NCI-H345 treated with DMSO at 0.1 percent for 48 hours (cell line): Measurements from ENCODE around the gene TBL1XR1.
"Not testable (repeated sequence)": the region's sequence is repeated elsewhere in the genome, so short reads cannot be mapped to it uniquely, and the experiment has no call there.

Source experiments
- DNase-seq: peaks from one replicate; lab custom pipeline; 2025; ENCODE audit not compliant: unreplicated experiment; lab: John Stamatoyannopoulos, UW

The TBL1XR1 gene

DNA sequence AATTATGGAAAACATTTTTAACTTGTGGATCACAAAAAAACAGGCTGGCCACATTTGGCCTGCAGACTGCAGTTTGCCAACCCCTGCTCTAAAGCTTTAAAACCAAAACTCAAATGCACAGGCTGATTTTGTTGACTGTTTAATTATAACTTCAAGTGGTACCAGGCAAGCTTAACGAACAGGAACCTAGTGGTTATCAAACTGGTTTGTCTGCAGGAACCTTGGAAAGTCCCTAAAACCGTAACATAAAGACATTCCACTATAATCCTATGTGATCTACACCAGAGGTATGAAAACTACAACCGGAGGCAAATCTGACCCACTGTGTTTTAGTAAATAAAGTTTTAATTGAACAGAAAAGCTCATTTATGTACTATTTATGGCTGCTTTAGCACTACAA lies 52.4 kb downstream of the TBL1XR1 start:
- no peak for DNase-seq

DNA sequence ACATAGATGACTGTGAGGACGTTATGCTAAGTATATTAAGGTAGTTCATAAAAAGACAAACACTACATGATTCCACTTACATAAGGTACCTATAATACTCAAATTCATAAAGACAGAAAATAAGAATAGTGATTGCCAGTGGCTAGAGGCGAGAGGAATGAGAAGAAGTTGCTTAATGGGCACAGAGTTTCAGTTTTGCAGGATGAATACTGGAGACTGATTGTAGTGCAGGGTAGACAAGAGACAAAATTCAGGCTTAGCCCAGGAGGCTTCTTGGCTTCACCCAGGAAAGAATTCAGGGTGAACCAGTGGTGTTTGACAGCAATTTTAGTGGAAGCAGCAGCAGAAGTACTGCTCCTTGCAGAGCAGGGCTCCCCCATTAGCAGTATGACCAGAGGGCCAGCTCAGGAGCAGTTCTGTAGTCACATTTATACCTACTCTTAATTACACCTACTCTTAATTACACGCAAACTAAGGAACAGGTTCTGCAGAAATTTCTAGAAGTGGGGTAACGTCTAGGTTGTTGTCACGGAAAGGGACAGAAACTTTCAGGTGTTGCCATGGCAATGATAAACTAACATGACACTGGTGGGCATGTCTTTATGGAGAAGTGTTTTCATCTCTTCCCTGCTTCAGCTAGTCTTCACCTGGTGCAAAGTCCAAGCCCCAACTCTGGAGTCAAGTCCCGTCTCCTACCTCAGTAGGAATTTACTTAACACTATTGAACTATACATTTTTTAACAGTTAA lies 55.2 kb downstream of the TBL1XR1 start:
- DNase-seq: no peak

DNA sequence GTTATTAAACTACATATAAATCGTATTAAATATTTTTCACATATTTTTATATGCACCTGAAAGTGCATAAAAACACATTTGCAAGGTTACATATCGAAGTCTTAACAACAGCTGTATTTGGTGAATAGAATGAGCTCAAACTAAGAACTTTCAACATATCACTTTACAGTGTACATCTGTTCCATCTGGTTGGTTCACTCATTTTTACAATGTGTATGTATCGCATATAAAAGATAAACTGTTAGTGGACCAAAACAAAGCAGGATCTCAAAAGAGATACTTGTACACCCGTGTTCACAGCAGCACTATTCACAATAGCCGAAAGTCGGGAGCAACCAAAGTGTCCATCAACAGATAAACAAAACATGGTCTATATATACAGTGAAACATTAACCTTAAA lies 55.8 kb downstream of the TBL1XR1 start:
- no peak for DNase-seq

DNA sequence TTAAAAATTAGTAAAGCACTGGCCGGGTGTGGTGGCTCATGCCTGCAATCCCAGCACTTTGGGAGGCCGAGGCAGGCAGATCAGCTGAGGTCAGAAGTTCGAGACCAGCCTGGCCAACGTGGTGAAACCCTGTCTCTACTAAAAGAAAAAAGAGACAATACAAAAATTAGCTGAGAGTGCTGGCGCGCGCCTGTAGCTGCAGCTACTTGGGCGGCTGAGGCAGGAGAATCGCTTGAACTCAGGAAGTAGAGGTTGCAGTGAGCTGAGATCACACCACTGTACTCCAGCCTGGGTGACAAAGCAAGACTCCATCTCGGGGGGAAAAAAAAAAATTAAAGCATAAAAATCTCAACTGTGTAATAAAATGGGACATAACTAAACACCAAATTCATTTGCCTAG lies 58.1 kb downstream of the TBL1XR1 start:
- DNase-seq: not testable (repeated sequence)

DNA sequence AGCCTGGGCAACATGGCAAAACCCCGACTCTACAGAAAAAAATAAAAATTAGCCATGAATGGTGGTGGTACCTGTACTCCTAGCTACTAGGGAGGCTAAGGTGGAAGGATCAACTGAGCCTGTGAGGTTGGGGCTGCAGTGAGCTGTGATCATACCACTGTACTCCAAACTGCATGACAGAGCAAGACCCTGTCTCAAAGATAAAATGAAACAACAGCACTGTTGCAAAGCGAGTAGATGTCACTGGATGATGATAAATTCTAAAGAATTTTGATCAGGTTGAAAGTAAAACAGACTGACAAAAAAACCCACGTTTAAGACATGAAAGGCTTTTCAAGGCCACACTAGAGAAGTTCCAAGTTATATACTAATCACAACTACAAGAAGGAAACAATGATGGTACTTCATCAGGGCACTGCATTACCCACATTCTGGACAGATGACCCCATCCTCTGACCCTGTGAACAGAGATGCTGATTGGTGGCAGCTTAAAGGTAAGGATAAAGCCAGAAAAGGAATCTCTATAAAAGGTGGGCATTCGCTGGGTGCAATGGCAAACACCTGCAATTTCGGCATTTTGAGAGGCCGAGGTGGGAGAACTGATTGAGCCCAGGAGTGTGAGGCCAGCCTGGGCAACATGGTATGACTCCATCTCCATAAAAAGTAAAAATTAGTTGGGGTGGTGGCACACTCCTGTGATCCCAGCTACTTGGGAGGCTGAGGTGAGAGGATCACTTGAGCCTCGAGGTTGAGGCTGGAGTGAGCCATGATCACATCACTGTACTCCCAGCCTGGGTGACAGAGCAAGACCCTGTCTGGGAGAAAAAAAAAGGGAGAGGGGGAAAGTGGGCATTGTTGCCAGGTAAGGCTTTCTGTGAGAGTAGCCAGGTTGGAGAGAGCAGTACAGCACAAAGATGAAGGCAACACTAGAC lies 59.2 kb downstream of the TBL1XR1 start:
- DNase-seq: no peak

DNA sequence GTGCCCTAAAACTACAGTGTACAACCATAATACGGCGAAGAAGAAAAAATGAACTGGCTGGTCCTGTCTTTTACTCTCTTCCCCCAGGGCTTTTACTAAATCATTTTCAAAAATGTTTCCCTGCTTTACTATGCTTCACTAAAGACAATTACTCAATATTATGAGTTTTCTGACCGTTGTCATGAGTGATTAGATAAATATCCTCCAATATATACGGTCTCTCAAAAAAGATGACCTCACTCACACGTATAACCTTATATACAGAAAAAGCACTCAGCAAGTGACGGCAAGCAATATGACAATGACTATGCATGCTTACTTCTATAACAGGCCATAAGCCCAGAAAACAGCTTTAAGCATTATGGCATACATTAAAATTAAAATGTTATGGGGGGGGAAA lies 60.5 kb downstream of the TBL1XR1 start:
- no peak for DNase-seq

DNA sequence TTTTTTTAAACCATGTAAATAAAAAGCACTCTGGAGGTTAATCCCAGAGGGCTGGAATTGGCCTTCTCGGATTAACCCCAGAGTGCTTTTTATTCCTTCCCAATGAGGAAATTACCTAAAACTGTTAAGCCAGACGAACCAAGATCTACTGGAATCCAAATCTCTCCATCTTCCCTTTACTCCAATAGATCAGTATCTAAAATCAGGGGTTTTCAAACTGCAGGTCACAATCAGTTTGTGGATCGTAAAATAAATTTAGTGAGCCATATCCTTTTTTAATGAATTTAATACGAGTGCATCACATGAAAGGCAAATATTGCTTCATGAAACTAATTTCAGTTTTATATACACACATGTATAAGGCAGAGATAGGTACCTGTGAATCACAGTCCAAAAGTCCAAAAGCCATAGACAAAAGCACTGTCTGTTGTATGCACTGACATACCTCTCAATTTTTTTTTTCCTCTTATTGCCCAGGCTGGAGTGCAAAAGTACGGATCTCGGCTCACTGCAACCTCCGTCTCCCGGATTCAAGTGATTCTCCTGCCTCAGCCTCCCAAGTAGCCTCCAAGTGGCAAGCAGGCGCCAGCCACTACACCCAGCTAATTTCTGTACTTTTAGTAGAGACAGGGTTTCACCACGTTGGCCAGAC lies 61.3 kb downstream of the TBL1XR1 start:
- DNase-seq: no peak

DNA sequence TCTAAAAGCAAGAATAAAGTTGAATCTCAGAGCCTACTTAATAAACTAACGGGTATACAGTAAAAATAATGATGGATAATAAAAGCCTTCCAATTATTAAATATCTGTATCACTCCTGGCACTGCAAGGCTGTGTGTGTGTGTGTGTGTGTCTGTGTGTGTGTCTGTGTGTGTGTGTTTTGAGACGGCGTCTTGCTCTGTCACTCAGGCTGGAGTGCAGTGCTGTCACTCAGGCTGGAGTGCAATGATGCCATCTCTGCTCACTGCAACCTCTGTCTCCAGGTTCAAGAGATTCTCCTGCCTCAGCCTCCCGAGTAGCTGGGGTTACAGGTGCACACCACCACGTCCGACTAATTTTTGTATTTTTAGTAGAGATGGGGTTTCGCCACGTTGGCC lies 62.5 kb downstream of the TBL1XR1 start:
- no peak for DNase-seq

DNA sequence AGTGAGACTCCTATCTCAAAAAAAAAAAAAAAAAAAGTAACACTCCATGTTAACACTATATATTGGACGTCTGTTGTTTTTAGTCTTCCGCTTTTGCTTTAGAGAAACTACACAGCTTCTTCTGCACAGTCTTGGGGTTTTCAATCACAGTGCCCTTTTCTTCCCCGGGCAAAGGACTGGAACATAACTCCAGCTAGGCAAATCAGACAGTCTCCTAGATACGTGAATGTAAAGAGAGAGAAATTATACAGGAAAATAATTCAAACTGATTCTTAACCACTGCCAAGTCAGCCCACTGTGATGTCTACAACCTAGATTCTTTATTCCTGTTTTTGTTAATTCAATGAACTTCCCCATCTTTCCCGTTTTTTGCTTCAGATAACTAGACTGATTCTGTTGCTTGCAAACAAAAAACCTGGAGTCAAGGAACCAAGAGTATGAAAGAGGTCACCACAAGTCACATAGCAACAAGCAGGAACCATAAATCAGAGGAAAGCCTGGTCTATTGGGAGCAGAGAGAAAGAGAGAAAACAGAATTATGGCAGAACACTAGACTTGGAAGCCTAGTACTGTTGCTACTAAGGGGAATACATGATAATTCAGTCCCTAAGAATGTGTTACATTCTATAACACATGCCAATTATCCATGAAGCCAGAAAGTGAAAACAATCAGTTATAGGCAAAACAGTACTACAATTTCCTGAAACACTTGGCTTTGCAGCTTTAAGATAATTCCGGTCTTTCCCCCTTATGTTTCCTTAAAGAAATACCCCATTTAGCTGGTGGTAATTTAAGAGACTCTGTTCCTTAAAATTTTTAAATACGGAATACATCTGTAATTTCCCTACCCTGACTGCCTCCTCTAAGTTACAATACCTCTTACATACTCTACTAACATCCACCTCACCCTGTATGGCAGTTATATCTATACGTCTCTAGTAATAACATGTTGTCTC lies 63.1 kb downstream of the TBL1XR1 start:
- DNase-seq: no peak

DNA sequence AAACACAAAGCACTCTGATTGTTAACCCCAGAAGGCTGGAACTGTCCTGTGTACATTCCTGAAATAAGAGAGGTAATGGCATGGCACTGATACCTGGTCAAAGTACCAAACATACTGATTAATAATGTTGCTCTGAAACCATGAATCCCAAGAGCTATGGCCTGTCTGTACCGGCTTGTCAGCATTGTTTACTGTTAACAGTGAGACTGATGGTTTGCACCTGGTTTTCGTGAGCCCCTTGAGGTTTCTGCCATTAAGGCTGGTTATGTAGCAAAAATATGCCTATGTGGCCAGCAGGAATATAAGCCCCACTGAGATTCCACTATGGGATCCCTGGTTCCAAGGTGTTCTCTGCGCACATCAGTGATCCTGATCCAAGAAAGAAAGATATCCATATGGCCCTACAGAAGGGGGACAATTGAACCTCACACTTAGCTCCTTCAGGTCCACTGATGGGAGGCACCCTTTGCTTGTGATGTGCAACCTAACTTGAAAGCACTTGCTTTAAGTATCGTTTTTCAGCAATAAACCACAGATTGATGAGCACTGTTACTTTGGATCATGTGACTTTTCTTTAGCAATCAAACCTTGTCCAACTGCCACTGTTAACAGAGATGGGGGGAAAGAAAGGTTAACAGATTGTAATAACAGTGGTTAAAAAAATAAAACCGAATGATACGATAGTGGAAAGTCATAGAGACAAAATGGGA lies 65.2 kb downstream of the TBL1XR1 start:
- no peak for DNase-seq

DNA sequence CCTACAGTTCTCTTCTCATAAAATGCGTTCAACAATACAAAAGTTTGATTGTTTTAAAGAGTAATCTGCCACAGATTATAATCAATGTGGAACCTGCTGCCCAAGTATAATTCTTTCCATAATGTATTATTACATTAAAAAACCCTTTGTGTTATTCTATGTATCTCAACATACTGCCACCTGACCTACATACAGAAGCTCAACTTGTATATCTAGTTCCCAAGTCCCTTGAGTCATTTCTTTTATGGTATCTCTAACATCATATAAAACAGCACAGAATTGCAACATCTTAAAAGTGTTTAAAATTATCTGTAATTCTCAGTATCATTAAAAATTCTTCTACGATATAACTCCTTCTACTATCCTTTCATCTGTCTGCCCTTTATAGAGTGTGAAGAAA lies 70.3 kb downstream of the TBL1XR1 start:
- DNase-seq: no peak

DNA sequence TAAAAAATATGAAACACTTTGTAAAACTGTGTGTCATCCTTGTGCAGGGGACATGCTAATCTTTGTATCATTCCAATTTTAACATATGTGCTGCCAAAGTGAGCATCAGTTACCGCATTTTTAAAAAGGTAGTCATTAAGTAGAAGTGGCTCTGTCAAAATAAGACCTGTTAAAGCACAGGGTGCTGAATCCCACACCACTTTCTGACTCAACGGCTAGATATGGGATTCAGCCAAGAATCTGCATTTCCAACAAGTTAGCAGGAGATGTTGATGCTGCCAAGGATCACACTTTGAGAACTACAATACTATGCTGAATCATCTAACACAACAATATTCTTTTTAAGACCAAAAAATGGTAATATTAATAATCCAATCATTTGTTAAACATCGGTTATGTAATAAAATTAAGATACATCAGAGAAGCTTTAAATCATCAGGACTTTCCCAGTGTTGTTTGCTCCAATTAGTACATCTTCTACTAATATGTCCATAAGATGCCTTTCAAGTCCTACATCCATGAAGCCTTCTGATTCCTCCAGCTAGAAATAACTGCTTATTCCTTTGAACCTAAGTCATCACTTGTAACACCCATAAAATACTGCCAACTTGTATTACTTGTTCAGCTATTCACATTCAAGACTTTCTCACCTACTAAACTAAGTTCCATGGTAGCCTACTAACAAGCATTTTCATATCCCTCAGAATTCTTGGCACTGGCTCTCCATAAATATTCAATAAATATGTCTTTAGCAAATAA lies 71.1 kb downstream of the TBL1XR1 start:
- DNase-seq: no peak

DNA sequence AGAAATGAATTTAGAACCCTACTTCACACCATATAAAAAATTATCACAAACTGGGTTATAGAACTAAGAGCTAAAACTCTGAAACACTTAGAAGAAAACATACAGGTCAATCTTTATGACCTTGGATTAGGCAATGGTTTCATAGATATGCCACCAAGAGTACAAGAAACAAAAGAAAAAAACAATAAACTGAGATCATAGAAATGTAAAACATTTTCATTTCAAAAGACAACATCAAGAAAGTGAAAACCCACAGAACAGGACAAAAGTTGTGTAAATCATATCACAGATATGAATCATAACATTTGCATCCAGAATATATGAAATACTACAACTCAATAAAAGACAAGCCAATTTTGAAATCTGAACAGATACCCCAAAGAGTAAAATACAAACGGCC lies 72.4 kb downstream of the TBL1XR1 start:
- no peak for DNase-seq

DNA sequence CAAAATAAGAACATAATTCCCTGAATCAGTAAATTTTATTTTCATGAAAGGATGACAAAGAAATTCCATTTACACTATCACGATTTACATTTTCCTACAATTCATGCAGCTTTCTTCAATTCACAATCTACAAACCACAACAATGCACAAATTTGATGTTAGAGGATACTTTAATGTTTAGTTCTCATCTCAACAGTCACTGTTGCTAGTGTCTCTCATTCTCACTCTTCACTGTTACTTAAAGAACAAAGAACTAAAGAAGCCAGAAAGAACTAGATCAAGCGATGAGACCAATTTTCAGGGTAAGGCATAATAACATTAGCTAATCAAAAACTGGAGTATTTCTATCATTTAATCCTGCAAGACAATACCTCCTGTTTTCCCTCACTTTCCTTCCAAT lies 73.5 kb downstream of the TBL1XR1 start:
- DNase-seq: no peak

DNA sequence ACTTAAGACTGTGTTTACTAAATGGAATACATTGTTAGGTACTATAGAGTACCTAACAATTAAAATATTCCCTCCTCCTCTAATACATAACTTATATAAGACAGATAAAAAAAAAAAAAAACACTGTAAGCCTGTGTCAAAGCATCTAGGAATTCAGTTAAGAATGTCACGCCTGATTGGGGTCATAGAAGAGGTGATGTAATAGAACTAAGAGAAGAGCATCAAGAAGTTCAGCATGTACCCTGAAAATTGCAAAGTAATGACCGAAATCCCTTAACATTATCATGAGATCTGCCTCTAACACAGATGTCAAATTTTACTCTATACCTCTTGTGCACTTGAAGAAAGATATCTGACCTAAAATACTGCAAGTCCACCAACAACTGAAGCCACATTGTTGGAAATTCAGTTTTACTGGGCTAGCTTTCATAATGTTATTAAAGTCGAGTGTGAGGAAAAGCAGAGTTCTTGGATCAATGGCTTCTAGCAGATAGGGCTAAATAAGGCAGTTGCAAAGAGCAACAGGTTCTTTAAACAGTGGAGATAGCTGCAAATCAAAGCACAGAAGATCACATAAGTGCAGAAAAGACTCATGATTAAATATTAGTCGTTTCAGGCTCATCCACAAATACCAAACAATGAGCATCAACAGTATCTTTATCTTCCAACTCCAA lies 75.0 kb downstream of the TBL1XR1 start:
- DNase-seq: no peak

DNA sequence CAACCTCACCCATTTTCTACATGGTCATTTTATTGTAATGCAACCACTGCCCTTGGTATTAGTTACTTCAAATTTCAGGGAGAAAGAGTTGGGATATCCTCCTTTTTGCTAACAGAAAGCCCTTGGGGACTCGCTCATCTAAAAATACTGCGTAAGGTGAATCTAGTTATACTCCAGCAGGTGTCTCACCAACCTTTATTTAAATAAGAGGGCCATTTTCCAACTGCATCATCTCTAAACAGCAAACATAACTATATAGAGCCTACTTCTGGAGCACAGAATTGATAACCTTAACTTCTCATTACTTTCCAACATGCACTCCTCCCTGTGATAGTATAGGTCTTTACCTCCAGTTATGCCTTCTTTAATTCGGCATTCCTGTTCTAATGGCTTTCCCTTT lies 77.5 kb downstream of the TBL1XR1 start:
- DNase-seq: no peak

DNA sequence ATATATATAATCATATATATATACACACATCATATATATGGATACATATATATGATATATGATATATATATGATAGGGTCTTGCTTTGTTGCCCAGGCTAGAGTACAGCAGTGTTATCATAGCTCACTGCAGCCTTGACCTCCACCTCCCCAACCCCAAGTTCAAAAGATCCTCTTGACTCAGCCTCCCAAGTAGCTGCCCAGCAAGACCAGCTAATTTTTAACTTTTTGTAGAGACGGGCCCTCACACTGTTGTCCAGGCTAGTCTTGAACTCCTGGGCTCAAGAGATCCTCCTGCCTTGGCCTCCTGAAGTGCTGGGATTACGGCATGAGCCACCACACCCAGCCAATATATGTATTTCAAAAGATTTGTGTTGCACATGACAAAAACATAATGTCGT lies 83.0 kb downstream of the TBL1XR1 start:
- DNase-seq: no peak

DNA sequence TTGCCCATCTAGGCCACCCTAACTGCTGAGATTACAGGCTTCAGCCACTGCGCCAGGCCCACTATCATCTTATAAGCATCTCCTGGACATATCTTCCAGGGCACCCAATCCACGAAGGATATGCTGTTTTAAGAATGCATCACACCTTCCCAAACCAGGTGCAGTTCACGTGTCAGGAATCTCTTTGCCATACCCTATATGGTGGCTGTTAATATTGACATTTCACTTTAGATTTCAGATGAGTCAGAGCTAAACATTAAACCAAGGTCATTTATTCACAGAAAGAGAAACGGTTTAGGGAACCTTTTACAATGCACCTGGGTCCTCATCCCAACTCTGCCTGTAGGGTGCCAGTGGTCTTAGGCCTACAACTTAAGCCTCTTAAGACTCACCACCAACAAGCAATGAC lies 85.7 kb downstream of the TBL1XR1 start:
- DNase-seq: no peak

DNA sequence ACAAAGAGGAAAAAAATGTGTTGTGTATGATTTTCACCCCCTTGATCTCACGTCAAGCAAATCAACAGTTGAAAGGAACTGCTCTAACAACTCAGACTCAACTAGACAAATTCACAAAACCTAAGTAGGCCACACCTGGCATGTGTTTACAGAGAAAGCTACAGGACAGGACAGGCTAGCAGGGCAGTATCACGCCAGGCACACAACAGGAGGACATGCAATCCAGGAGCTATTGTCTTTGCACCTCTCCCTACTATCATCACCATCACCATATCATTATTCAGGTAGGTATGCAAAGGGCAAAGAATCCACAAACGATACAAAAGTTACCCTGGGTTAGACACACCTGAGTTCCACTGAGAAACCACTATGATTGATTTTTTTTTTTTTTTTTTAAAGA lies 86.4 kb downstream of the TBL1XR1 start:
- DNase-seq: no peak
